Heart left ventricle (tissue), 16 donors: Measurements from ENCODE around the gene DAAM2. TPM values are rescaled to one million over a fixed set of nuclear protein-coding genes. Genes with fewer than 3 reads are reported as not detected.

Experiments used
- ATAC-seq, 4 donors: fragments of 200-7000 bp; cut with Tn5 transposase; one replicate each; pipeline ENCODE4 v1.9.1; 2020 to 2022; ENCODE audit warnings: moderate library complexity in 4 of 4, mild to moderate bottlenecking in 3 of 4, moderate number of reproducible peaks in 1 of 4
- DNase-seq, 5 donors: peaks; one replicate each; pipeline ENCODE4 v3.0.0-alpha.2; 2020
- H3K27ac ChIP-seq, 12 donors: fragments of 200-600 bp; sonication (generic) in 4 of 12; one replicate each; pipeline versions ENCODE4 v1.5.0 to v1.8.0; 2016 to 2022; ENCODE audit warnings: mild to moderate bottlenecking in 2 of 12
- H3K27me3 ChIP-seq, 9 donors: fragments of 200-600 bp; sonication (generic) in 2 of 9; one replicate each; pipeline versions ENCODE4 v1.5.1 to v1.8.0; 2016 to 2022; ENCODE audit warnings: mild to moderate bottlenecking in 3 of 9
- H3K36me3 ChIP-seq, 9 donors: fragments of 200-600 bp; sonication (generic) in 2 of 9; one replicate each; pipeline versions ENCODE4 v1.5.0 to v1.8.0; 2018 to 2022; ENCODE audit warnings: mild to moderate bottlenecking in 2 of 9
- H3K4me1 ChIP-seq, 12 donors: fragments of 200-600 bp; sonication (generic) in 4 of 12; one replicate each; pipeline versions ENCODE4 v1.5.0 to v1.8.0; 2016 to 2022; ENCODE audit warnings: mild to moderate bottlenecking in 3 of 12
- H3K4me3 ChIP-seq, 12 donors: fragments of 200-600 bp; sonication (generic) in 4 of 12; one replicate each; pipeline versions ENCODE4 v1.5.0 to v1.8.0; 2017 to 2022; ENCODE audit warnings: mild to moderate bottlenecking in 9 of 12, moderate library complexity in 4 of 12
- H3K9me3 ChIP-seq, 12 donors: fragments of 200-600 bp; sonication (generic) in 4 of 12; one replicate each; pipeline versions ENCODE4 v1.5.0 to v1.8.0; 2016 to 2022; ENCODE audit warnings: mild to moderate bottlenecking in 1 of 12
- CTCF ChIP-seq, 12 donors: fragments of 200-600 bp; sonication (generic) in 4 of 12; IDR thresholded peaks; one replicate each; pipeline versions ENCODE4 v1.5.0 to v1.8.0; 2018 to 2022; ENCODE audit warnings: antibody characterized with exemption in 12 of 12, mild to moderate bottlenecking in 5 of 12
- POLR2A ChIP-seq, 2 donors: fragments of 450-650 bp; IDR thresholded peaks; one replicate each; pipeline ENCODE4 v1.6.1; 2017; ENCODE audit warnings: antibody characterized with exemption in 2 of 2, mild to moderate bottlenecking in 2 of 2, moderate library complexity in 2 of 2
- WGBS, 4 donors: extraction: QIAGEN DNeasy Blood & Tissue Kit in 2 of 4; methylation state at CpG; one replicate each; pipeline versions ENCODE4 v1.1.5 to v1.1.7; 2013 to 2018; 5-methylcytosine and 5-hydroxymethylcytosine counted together
- intact Hi-C, 10 donors: fragments of 100-400 bp; cut with DNase I; formaldehyde crosslinking; loops; one replicate each; pipeline versions ENCODE4 v1.11.1 to v1.14.2; 2022
- polyA plus RNA-seq, 2 donors: library from polyadenylated mRNA; stranded (reverse); fragments of 200-250 nt; gene quantifications; one replicate each; pipeline ENCODE4 v1.2.3, GENCODE V29; 2013
- total RNA-seq, 9 donors: library from RNA; depleted of rRNA in 2 of 9; stranded (reverse); fragments of >200 nt in 2 of 9; fragmentation: NEBNext Ultra II Directional in 3 of 9; extraction: Animal tissue kit (Norgen Biotek cat#: 25700) in 3 of 9; gene quantifications; one replicate each; pipeline versions ENCODE4 v1.1.0 to v1.2.4, GENCODE V29; 2016 to 2023
- donor health status: ischemic (EF 13 %, LVEDD 7.1; RV severe dilation, severe dysfunction).
- donor health status: healthy with polysubstance abuse.
- donor health status: DM: no; HTN: yes; CAD: no.
- donor health status: DM: no; HTN: no; CAD: no.
- donor health status: ischemic (EF 25% LVEDD 6.9; RV normal size, moderate dysfunction).
- donor health status: ischemic (EF 25% LVEDD 5.7; RV mildly dilated, moderate dysfunction).
- donor health status: healthy.
- donor health status: DM: yes; HTN: yes; CAD: no.
- donor health status: ischemic (EF 35%, LVEDD 5.7; RV mildly dilated, moderate dysfunction).
- donor health status: nonischemic (EF 11% LVEDD 7.7; RV severe dilation, severe dysfunction).
- donor health status: DM: yes; HTN: yes; CAD: no.
- donor health status: PGD.
- donor health status: ischemic (EF 29% LVEDD 5.4; RV normal size, mild dysfunction).
- donor health status: nonischemic (EF 23%, LVEDD 6.1; RV moderate dilation, normal function).

Gene DAAM2
- total and polyA plus RNA-seq, 11 donors, result 6.4 to 20.9 (median 13.6) TPM

GRCh38 chr6:39891976-39892375 is 99.8 kb downstream of the DAAM2 start:
- 44 to 89% (median 60%) methylated on average over 4 of the region's 4 CpGs for WGBS, 4 donors
- intact Hi-C loops, result loop anchor here (1.0 to 10.0 kb wide), 7 partner anchors 26 to 787 kb away; partner anchors contain the start of gene DAAM2 (in 1 of the 10)
- Histone ChIP-seq H3K9me3 (no peaks in the 10 kb centered on the region), H3K27ac (peak overlapping the region in 1 of 12 donors; percentile 6), H3K27me3 (no peaks in the 10 kb centered on the region), H3K4me3 (no peak overlapping the region), H3K36me3 (peaks cover 0 to 26% (median 8%) of the 10 kb centered on the region in 9 donors), H3K4me1 (peaks cover 0 to 33% (median 18%) of the 10 kb centered on the region in 12 donors)
- ATAC-seq, result no peak
- no peak for DNase-seq
- TF ChIP-seq POLR2A (IDR thresholded peaks at IDR 0.05), result no peak
- TF ChIP-seq CTCF (IDR thresholded peaks at IDR 0.05), result no peak

- no peaks in the 10 kb centered on the region for H3K27me3 ChIP-seq
- DNase-seq, result peak in 4 of 5 donors; percentile 48 to 64 (median 61)
- ATAC-seq, result peak; percentile 45 to 77 (median 70)
- no peak overlapping the region for H3K4me3 ChIP-seq
- TF ChIP-seq CTCF (IDR thresholded peaks at IDR 0.05) (peak; percentile 53 to 75 (median 69)), POLR2A (IDR thresholded peaks at IDR 0.05) (no peak)
- peaks cover 0 to 30% (median 8%) of the 10 kb centered on the region in 9 donors for H3K36me3 ChIP-seq
- peaks cover 0 to 26% (median 12%) of the 10 kb centered on the region in 12 donors for H3K4me1 ChIP-seq
- no peak overlapping the region for H3K27ac ChIP-seq
- intact Hi-C loops, result loop anchor here (1.0 to 10.0 kb wide), 7 partner anchors 26 to 788 kb away; partner anchors contain the start of gene DAAM2 (in 1 of the 10)
- WGBS, 4 donors, result 52 to 67% (median 58%) methylated on average over 2 of the region's 2 CpGs
- H3K9me3 ChIP-seq, result no peaks in the 10 kb centered on the region
These were observed 100.4 kb downstream of the DAAM2 start for GRCh38 chr6:39892490-39893129.

GRCh38 chr6:39893286-39893685 is 101.1 kb downstream of the DAAM2 start:
- DNase-seq (no peak), ATAC-seq (no peak)
- Histone ChIP-seq H3K4me1 (peaks cover 0 to 20% (median 5%) of the 10 kb centered on the region in 12 donors), H3K9me3 (no peaks in the 10 kb centered on the region), H3K27ac (no peak overlapping the region), H3K27me3 (no peaks in the 10 kb centered on the region), H3K4me3 (no peak overlapping the region), H3K36me3 (peaks cover 0 to 35% (median 14%) of the 10 kb centered on the region in 9 donors)
- TF ChIP-seq CTCF (IDR thresholded peaks at IDR 0.05), result no peak
- TF ChIP-seq POLR2A (IDR thresholded peaks at IDR 0.05), result no peak
- intact Hi-C loops, result loop anchor here (2.0 to 10.0 kb wide), 5 partner anchors 101 to 788 kb away; partner anchors contain the start of gene DAAM2 (in 1 of the 10)
- WGBS, 4 donors, result 83 to 90% (median 88%) methylated on average over 8 of the region's 8 CpGs

- WGBS, 4 donors, result 83 to 92% (median 87%) methylated on average over 9 to 12 of the region's 12 CpGs
- DNase-seq, result no peak
- intact Hi-C loops, result loop anchor here in 1 of 10 donors (10.0 kb wide), 1 partner anchor 792 kb away; no protein-coding TSS in a partner anchor
- no peaks in the 10 kb centered on the region for H3K27me3 ChIP-seq
- H3K4me1 ChIP-seq, result peaks cover 0 to 3% (median 0%) of the 10 kb centered on the region in 12 donors
- H3K4me3 ChIP-seq, result no peak overlapping the region
- peaks cover 0 to 63% (median 20%) of the 10 kb centered on the region in 9 donors for H3K36me3 ChIP-seq
- H3K9me3 ChIP-seq, result no peaks in the 10 kb centered on the region
- H3K27ac ChIP-seq, result no peak overlapping the region
- TF ChIP-seq CTCF (IDR thresholded peaks at IDR 0.05) (no peak), POLR2A (IDR thresholded peaks at IDR 0.05) (no peak)
- no peak for ATAC-seq
These were observed 104.5 kb downstream of the DAAM2 start for GRCh38 chr6:39896701-39897100.
